GM18526 (cell line): ENCODE results near the gene DUSP16.

Experiments
- POLR2A ChIP-seq: IDR thresholded peaks from 3 replicates; pipeline ENCODE4 v1.6.1; 2011; ENCODE audit not compliant: insufficient read length; ENCODE audit errors: extremely low read depth

DUSP16 gene

DNA sequence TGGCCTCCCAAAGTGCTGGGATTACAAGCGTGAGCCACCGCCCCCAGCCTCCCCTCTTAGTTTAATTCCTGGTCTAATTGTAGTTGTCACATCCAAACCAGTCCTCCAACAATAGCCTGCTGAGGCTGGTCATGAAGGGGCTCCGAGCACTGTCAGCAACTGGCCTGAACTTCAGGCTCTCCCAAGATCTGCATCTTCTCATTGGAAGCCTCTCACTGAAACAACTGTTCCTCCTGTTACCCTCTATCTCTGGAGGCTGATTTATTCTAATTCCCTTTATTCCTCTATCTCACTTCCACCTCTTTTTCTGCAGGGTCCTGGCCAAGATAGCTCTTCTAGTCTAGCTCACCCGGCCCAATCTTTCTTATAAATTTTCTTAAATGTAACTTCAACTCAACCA, 89.4 kb downstream of the DUSP16 start:
- TF ChIP-seq POLR2A, result no peak

DNA sequence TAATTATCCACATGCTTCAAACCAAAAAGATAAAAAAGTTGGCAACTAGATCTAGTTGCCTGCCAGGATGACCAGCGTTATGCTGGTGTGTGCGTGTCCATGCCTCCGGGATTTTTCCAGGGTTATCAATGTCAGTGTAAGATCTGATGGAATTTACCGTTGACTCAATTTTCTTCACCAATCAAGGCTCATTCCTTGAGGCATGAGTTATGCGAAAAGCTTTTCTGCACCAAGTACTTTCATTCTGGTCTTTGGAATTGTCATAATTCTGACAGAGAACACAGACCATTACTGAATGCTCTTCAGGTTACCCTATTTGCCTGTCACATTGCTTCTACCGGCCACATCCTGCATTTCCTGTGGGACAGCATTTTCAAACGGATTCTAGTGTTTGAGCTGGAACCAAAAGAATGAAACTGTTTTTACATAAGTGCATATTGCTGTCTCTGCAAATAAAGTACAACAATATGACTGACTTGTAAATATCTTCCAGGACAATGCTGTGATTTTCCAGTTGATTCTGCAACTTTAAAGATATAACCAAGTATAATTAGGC, 91.8 kb downstream of the DUSP16 start:
- no peak for TF ChIP-seq POLR2A

DNA sequence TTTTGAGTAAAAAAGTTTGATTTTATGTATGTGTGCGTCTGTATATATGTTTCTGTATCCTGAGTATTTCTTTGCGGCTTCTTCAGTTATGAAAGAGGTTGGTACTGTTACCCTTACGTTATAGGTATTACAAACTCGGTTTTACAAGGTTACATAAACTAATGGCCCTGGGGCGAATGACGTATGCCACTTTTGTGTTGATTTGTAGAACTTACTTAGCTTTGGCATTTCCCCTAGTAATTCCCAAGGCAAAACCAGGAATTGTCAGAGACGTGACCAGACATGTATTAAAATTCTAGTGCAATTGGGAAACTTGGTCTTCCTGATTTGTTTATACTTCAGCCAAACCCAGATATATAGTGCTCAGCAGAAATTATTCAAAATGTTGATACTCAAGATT, 93.3 kb downstream of the DUSP16 start:
- TF ChIP-seq POLR2A, result no peak

DNA sequence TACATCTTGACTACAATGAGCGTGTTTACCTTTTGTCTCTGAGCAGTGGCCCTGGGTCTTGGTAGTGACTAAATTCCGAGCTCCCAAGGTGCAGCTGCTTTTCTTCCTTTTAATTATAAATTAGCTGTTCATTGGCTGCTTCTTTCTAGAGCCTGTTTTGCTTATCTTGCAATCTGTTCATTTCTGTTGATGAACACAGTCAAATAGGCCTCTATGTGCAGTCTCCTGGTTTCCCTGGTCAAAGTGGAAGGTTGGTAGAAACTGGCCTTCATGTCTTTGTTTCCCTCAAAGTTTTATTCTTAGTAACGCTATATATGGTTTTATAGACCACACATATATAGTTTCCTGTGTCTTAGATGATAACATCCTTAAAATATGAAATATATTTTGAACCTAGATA, 94.1 kb downstream of the DUSP16 start:
- no peak for TF ChIP-seq POLR2A

DNA sequence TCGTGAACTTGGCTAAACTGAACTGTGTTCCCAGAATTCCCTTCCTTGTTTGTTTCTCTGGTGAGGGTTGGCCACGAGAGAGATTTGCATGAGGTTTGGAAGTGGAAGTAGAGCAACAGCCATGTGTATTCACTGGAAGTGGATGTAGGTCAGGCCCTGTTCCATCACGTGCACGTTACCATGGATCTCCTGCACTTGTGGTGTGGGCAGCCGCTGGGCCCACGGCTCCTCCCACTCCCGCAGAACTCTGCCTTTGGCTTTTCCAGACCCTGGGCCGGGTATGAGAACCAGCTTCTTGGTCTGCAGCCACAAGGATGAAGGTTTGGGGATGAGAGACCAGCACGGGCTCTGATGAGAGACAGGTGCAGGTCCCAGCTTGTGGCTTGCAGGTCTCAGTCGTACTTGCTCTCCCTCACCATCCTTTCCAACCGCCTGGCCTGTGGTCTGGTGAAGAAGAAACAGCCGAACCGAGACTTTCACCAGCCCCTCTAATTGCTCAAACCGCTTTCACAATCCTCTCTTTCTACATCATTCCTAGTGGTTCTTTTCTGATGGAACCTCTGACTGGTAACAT, 94.9 kb downstream of the DUSP16 start:
- no peak for TF ChIP-seq POLR2A

DNA sequence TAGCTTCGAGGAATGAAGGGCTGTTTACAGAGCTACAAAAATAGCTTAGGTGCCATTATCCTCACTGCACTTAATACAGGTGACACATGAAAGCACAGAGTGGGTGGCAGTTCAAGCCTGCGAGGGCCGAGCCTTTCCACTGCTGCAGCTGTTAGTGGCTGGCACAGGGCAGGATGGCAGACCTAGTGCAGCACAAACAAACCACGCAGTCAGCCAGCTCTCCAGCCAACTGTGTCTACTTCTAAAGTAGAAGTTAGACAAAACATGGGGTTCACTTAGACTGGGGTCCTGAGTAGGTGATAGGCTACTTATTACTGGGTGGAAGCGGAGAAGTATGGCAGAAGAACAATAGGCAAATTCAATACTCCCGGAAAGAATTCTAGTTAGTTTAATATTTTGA, 95.4 kb downstream of the DUSP16 start:
- no peak for TF ChIP-seq POLR2A

DNA sequence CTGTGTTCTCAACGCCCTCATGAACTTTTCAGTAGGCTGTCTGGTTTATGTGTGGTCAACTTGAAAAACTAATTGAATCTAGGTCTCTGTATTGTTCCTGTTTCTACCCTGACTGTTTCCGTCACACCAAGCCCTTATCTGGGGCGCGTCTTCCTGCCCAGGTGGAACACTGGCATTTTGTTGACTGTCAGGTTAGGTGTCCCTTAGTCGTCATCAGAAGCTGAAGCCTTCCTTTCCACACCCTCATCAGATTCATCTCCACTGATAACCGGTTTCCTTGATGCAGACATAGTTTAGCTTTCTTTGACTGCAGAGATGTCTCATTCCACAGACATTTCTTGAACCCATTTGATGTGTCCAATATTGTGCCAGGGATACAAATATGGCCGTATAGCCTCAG, 96.5 kb downstream of the DUSP16 start:
- no peak for TF ChIP-seq POLR2A

DNA sequence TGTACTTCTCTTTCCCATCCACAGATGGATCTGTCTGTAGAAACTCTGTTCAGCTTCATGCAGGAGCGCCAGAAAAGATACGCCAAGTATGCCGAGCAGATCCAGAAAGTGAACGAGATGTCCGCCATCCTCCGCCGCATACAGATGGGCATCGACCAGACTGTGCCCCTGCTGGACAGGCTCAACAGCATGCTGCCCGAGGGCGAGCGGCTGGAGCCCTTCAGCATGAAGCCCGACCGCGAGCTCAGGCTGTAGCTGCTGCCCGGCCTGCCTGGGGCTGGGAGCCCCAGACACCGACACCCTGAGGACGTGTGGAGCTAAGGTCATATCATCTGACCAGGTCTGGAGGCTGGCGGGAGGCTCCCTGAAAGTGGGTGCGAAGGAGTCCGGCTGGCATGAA, 97.1 kb downstream of the DUSP16 start:
- no peak for TF ChIP-seq POLR2A

DNA sequence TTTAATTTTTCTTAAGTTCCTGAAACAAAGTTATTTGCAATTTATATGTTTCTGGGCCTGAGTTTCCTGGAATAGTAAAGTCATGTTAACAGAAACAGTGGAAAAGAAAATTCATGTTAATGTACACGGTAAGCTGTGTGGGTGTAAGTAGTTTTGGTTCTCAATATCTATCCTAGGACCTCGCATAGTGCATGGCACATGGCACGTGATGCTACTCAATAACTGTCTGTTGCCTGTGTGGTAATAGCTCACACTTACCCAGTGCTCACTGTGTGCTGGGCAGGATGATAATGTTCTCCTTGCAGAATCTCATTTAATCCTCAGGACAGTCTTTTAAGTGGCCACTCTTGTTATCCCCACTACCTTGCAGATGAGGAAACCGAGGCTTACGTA, 100.7 kb downstream of the DUSP16 start:
- TF ChIP-seq POLR2A, result no peak

DNA sequence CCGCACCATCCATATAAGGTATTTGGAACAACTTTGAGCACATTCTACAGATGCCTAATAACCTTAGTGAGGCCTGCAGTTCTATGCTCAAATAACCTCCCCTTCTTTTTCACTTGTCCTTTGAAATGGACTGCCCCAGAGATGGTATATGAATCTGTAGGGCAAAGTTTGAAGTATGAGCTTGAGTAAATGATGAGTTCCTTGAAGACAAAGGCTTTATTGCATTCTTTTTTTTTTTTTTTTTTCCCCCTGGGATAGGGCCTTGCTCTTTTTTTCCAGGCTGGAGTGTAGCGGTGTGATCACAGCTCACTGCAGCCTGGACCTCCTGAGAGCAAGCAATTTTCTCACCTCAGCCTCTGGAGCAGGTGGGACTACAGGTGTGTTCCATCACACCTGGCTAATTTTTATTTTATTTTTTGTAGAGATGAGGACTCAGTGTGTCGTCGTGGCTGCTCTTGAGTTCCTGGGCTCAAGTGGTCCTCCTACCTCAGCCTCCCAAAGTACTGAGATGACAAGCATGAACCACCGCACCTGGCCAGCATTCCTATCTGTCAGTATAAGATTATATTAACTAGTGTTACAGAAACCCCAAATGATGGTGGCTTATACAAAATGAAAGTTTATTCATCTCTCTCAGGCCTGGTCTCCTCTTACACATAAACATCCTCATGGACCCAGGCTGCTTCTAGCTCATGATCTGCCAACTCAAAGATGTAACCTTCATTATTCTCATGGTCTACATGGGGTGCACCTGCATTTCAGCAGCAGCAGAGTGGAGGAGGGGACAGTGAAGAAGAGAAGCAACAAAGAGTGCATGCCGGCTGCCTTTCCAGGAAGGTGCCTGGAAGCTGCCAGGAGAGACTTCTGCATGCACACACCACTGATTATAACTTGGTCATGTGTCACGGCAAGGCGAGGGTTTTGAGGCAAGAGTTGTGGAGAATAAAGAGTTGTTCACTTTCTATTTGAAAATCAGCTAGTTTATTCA, 101.4 kb downstream of the DUSP16 start:
- no peak for TF ChIP-seq POLR2A

DNA sequence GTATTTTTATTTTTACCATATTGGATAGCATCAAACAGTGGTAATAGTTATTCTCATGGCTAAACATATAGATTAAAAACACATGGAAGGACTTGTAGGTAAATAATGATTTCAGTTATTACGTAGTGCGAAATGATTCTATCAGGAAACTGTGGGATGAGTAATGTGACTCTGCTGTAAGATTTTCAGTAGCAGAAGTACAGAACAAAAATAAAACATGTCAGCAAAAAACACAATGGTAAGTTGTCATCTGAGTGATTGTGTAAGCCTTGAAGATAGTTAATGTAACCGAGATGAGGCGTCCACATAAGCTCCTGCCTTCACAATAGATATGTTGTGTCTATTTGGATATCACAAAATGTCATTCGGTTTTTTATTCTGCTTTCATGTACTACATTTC, 106.0 kb downstream of the DUSP16 start:
- TF ChIP-seq POLR2A, result no peak

DNA sequence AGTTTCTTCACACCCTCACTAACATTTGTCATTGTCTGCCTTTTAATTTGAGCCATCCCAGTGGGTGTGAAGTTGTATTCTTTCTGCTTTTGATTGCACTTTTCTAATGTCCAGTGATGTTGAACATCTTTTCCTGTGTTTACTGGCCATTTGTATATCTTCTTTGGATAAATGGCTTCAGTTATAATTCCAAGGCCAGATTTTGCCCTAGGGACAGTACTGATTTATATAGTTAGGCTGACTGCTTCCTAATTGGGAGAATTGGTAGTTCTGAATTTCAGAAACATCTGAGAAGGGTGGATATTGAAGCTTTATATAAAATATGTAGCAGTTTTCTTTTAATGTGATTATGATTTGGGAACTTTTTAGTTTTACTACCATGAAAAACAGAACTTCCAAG, 108.3 kb downstream of the DUSP16 start:
- TF ChIP-seq POLR2A, result no peak

DNA sequence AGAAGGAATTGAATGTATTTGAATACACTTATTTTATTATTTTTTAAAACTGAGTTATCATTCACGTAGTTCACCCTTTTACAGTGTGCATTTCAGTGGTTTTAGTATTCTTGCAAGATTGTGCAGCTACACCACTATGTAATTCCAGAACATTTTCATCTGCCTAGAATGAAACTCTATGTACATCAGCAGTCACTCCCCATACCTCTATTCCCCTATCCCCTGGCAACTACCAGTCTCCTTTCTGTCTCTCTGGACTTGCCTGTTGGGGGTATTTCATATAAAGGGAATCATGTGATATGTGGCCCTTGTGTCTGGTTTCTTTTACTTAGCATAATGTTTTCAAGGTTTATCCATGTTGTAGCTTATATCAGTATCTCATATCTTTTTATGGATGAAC, 109.0 kb downstream of the DUSP16 start:
- no peak for TF ChIP-seq POLR2A

DNA sequence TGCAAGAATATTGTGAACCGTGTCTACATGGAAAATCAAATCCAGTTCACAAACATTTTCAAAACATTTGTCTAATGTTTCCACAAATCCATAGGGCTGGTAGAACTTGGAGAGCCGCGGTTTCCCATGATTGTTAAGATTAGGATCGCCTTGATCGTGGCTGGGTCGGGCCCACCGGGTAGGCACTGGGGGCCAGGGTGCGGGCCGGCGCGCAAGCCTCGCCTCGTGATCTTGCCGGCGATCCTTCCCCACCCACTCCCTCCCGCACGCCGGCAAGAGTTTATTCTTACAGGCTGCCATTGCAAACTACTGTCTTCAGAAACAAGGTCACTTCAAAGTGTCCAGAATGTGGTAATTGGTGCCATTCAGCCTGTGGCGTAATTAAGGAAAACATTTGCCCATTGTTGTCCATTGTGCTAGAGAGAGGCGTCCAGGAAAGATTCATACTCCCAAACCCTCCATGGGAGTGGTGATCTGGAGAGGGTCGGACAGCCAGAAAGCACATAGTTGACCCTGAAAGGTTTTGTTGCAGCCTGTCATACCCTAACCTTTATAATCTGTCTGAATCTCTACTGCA, 110.2 kb downstream of the DUSP16 start:
- no peak for TF ChIP-seq POLR2A

DNA sequence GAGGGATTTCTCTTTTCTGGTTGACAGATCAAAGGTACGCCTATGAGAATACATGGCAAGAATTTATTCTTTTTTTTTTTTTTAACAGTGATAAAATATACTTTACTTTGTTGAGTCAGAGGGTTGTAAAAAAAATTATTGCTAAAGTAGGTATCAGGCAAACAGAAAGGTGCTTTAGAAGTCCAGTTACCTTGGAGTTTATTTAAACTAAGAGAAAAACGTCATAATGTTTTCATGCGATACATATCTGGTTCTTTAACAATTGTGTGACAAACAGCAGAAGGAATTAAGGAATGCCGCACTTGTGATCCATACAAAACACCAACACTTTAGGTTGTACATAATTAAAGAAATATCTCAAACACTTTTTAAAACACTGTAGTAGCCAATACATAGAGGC, 111.6 kb downstream of the DUSP16 start:
- TF ChIP-seq POLR2A, result no peak

DNA sequence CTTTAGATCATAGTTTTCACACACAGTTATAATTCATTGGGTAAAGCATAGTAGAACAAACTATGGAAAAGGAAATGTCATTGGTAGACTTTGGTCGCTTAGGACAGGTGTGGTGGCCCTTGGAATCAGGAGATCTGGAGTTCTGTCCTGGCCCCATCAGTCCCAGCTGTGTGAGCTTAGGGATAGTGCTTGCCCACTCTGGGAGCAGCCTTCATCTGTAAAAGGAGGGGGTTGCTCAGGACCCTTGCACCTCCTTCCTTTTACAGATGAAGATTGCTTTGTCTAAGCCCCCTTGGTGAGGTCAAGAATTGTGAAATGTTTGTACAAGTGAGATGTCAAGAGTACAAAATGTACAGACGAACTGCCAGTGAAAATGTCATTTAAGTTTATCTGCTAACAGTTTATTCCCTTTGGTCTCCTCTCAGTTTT, 112.6 kb downstream of the DUSP16 start:
- no peak for TF ChIP-seq POLR2A
